GM18507 (cell line): ENCODE data around the gene CDKL5.

ENCODE experiments used
- DNase-seq: peaks from one replicate; pipeline ENCODE4 v3.0.0; 2011; ENCODE audit warnings: low read depth; ENCODE audit not compliant: insufficient read length; ENCODE audit errors: extremely low spot score
- FAIRE-seq: peaks from 2 replicates; lab custom pipeline; 2011; peaks lifted over from hg19 to GRCh38; lab: Jason Lieb, UNC

Gene CDKL5

DNA sequence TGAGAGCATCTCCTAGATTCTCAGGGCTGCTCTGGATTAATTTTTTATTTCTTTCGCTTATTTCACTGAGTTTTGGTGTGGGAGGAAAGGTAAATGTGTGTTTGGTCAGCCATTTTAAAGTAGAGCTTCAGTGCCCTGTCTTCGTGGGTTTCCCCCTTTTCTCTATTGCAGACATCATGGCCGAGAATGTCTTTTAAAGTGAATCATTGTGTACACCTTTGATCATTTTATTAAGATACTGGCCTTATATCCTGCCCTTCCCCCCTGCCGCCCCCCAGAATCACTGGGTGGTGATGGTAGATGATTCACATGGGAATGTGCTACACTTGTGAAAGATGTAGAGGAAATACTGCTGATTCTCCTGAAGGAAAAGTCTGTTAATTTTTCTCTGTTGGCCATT lies 23.8 kb downstream of the CDKL5 start:
- no peak for DNase-seq
- no peak for FAIRE-seq

GRCh38 chrX:18455384-18455783 lies 30.0 kb downstream of the CDKL5 start:
- no peak for FAIRE-seq
- DNase-seq, result no peak

GRCh38 chrX:18457000-18457399 lies 31.6 kb downstream of the CDKL5 start:
- FAIRE-seq (no peak), DNase-seq (no peak)

- DNase-seq (no peak), FAIRE-seq (no peak)
These were observed 36.0 kb downstream of the CDKL5 start for GRCh38 chrX:18461431-18461830.

GRCh38 chrX:18464499-18464898 lies 39.1 kb downstream of the CDKL5 start:
- DNase-seq, result no peak

GRCh38 chrX:18465051-18465450 lies 39.6 kb downstream of the CDKL5 start:
- FAIRE-seq (no peak), DNase-seq (no peak)

More at GRCh38 chrX:18464499-18464898, 39.1 kb downstream of the CDKL5 start:
- FAIRE-seq, result no peak

DNA sequence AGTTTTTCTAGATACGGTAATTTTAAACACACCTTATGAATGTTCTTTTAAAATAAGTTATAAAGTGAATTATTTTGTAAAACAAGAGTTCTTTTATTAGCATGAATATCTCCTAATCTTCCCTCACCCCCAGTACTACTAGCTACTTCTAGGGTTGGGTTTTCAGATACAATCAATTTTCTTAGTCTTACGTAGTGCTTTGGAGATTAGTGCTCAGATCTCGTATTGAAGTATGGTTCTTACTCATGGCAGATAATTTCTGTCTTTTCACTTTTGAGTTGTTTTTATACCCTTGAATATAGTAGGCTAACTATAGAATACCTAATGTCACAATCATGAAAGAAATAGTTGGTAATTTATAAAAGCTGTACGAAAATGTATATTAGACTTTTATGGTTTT lies 43.2 kb downstream of the CDKL5 start:
- FAIRE-seq (no peak), DNase-seq (no peak)

GRCh38 chrX:18471296-18471695 lies 45.9 kb downstream of the CDKL5 start:
- FAIRE-seq (no peak), DNase-seq (no peak)

- FAIRE-seq (no peak), DNase-seq (no peak)
These were observed 65.6 kb downstream of the CDKL5 start for GRCh38 chrX:18490806-18491555.

DNA sequence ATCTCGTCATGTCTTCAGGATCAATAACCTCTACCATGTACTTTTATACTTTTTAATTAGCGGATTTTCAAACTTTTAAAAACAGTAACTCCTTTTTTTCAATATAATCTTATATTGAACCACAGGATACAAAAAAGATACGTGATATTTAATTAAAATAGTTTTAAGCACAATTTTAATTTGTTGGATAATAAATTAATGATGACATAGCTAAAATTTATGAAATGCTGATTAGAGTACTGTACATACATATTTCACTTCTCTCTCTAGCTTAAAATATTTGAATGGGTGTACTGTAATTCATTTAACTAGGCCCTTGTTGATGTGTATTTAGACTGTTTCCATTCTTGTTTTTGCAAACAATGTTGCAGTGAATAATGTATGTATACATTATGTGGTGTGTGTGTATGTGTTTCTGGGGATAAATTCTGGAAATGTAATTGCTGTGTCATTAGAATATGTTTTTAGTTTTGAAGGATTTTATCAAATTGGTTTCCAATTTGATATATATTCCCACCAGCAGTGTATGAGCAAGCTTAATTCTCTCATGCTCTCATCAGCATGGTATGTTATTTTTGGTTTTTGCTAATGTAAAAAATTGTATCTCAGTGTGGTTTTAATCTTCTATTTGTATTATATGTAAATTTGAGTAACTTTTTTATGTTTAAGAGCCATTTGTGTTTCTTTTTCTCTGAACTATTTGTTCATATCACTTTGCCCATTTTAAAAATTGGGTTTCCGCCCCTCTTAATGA lies 66.4 kb downstream of the CDKL5 start:
- peak; percentile 33 for FAIRE-seq

GRCh38 chrX:18534949-18535348 lies 109.5 kb downstream of the CDKL5 start:
- FAIRE-seq, result no peak
- no peak for DNase-seq

More for the DNA sequence above, 66.4 kb downstream of the CDKL5 start:
- no peak for DNase-seq

DNA sequence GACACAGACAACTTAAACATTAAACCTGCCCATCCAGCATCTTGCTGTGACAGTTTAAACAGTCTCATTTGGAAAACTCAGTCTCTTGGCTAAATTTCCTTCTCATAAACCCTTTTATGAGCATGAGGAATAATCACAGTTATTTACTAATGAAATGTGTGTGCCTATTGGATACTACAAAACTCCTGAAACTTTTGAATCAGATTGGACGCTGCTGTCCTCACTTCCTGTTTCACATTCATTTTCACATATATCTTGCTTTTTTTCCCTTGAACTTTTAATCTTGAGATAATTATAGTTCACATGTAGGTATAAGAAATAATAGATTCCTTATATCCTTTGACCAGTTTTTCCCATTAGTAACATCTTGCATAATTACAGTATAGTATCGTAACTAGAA lies 111.7 kb downstream of the CDKL5 start:
- no peak for FAIRE-seq
- no peak for DNase-seq

DNA sequence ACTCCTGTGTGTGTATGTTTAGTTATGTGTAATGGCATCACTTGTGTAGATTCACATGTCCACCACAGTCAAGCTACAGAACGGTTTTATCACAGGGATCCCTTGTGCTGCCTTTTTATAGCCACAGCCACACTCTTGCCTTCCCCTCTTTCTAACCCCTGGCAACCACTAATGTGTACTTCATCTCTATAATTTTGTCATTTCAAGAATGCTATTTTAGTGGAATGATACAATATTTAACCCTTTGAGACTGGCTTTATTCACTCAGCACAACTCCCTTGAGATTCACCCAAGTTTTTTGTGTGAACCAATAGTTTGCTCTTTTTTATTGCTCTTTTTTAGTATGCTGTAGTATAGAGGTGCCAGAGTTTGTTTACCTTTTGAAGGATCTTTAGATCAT lies 112.1 kb downstream of the CDKL5 start:
- no peak for DNase-seq
- FAIRE-seq, result peak; percentile 80

DNA sequence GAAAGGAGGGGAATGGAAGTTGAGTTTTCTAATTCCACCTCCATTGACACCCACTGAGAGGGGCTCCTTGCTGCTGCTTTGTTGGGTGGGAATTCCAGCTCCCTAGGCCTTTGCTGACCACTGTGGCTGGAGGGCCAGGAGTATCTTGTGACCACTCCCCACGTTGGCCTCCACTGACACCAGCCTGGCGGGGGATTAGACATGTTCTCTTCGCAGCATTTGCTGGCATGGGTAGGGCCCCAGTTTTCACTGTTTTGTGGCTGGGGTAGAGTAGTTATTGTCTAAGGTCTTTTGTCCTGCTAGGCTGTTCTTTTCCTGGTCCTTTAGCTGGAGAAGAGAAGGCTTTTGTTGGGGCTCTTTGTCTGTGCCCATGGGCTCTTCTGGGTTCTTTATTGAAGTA lies 116.7 kb downstream of the CDKL5 start:
- FAIRE-seq (no peak), DNase-seq (no peak)

DNA sequence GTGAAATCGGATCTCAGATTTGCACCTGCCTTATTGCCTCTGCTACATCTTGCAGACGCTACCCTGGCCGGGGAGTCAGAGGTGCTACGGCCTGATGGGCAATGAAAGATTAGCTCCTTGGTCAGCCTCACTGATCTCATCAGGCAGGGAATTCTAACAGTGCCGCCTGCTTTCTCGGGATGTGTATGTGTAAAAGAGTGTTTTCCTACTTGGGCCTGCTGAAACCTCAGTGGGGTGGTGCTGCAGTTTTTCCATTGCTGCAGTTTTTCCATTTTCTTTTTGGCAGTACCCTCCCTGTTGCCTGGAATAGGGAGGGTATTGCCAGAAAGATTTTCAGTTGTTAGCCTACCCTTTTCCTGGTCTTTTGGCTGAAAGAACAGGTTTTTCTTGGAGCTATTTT lies 117.5 kb downstream of the CDKL5 start:
- DNase-seq (no peak), FAIRE-seq (no peak)

- FAIRE-seq, result peak; percentile 55
- no peak for DNase-seq
These were observed 118.3 kb downstream of the CDKL5 start for GRCh38 chrX:18543738-18544137.

GRCh38 chrX:18545771-18546170 lies 120.4 kb downstream of the CDKL5 start:
- DNase-seq (no peak), FAIRE-seq (no peak)

DNA sequence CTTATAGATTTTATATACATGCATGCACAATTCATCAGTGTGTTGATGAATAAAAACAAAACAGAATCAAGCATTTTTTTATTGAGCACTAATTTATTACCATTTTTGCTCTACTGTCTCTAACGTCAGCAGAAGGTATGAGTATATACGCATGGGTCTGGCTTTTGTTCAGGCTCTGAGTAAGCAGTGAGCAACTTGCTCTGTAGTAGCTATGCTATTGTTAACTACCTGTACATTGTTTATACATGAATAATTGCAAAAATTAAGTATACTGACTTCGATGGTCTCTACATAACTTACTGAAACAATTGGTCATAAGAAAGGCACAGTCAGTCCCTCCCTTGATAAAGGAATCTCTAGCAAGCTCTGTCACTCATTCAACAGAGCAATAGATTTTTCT lies 123.6 kb downstream of the CDKL5 start:
- FAIRE-seq, result no peak
- no peak for DNase-seq

GRCh38 chrX:18549643-18550042 lies 124.2 kb downstream of the CDKL5 start:
- DNase-seq (no peak), FAIRE-seq (no peak)

GRCh38 chrX:18557879-18558278 lies 132.5 kb downstream of the CDKL5 start:
- DNase-seq (no peak), FAIRE-seq (no peak)

- DNase-seq, result no peak
- no peak for FAIRE-seq
These were observed 133.4 kb downstream of the CDKL5 start for GRCh38 chrX:18558799-18559198.
